WTC11 (cell line): ENCODE results near the gene TIMM29. TPM values are rescaled to one million over a fixed set of nuclear protein-coding genes. Genes with fewer than 3 reads are reported as not detected.

ENCODE experiments used
- ATAC-seq: fragments of 200-7000 bp; cut with Tn5 transposase; 2 replicates; pipeline ENCODE4 v1.10.0; 2021; ENCODE audit warnings: mild to moderate bottlenecking, moderate library complexity
- CTCF ChIA-PET: fragments of 300-600 bp; sonication (Branson Sonifier 250); formaldehyde crosslinking; loops from one replicate; lab custom pipeline; 2021; ENCODE audit warnings: antibody characterized with exemption; lab: Charles Lee
- POLR2A ChIA-PET: fragments of 350-600 bp; sonication (Branson Sonifier 250); formaldehyde crosslinking; loops from one replicate; lab custom pipeline; 2021; ENCODE audit warnings: antibody characterized with exemption; lab: Charles Lee
- DNase-seq: peaks from one replicate; pipeline ENCODE4 v3.0.0; 2021; ENCODE audit warnings: low spot score
- H3K27ac Mint-ChIP-seq: 2 replicates; pipeline ENCODE4 v1.8.0; 2021; ENCODE audit warnings: mixed read lengths
- H3K27me3 Mint-ChIP-seq: 2 replicates; pipeline ENCODE4 v1.8.0; 2021; ENCODE audit warnings: low read depth, mild to moderate bottlenecking, moderate library complexity, mixed read lengths
- H3K36me3 Mint-ChIP-seq: 2 replicates; pipeline ENCODE4 v1.8.0; 2021; ENCODE audit warnings: mixed read lengths
- H3K4me1 Mint-ChIP-seq: 2 replicates; pipeline ENCODE4 v1.8.0; 2022; ENCODE audit warnings: mixed read lengths
- H3K4me3 Mint-ChIP-seq: 2 replicates; pipeline ENCODE4 v1.8.0; 2021; ENCODE audit warnings: mild to moderate bottlenecking, moderate library complexity, mixed read lengths
- H3K9me3 Mint-ChIP-seq: 2 replicates; pipeline ENCODE4 v1.8.0; 2021; ENCODE audit warnings: mixed read lengths
- AR ChIP-seq: fragments of 250-450 bp; sonication (Bioruptor Pico); IDR thresholded peaks from 2 replicates; pipeline ENCODE4 v1.9.0; 2021; ENCODE audit warnings: mild to moderate bottlenecking
- CDX4 ChIP-seq: fragments of 250-450 bp; sonication (Bioruptor Pico); IDR thresholded peaks from 2 replicates; pipeline ENCODE4 v1.9.0; 2021; ENCODE audit warnings: moderate library complexity, mild to moderate bottlenecking, inconsistent platforms, borderline replicate concordance
- CREB1 ChIP-seq: sonication (generic); formaldehyde crosslinking; IDR thresholded peaks from 2 replicates; pipeline ENCODE4 v1.8.0; 2023; ENCODE audit warnings: mild to moderate bottlenecking, missing genetic modification reagents
- ERG ChIP-seq: fragments of 250-450 bp; sonication (Bioruptor Pico); IDR thresholded peaks from 2 replicates; pipeline ENCODE4 v1.8.0; 2021; ENCODE audit warnings: mild to moderate bottlenecking
- FOXJ3 ChIP-seq: sonication (generic); formaldehyde crosslinking; IDR thresholded peaks from 2 replicates; pipeline ENCODE4 v1.9.0; 2021; ENCODE audit warnings: missing genetic modification reagents, mild to moderate bottlenecking, borderline replicate concordance
- FOXK1 ChIP-seq: sonication (generic); formaldehyde crosslinking; IDR thresholded peaks from 2 replicates; pipeline ENCODE4 v1.8.0; 2022; ENCODE audit warnings: mild to moderate bottlenecking, moderate library complexity, missing genetic modification reagents
- HMGXB4 ChIP-seq: sonication (generic); formaldehyde crosslinking; IDR thresholded peaks from 2 replicates; pipeline ENCODE4 v1.8.1; 2023; ENCODE audit warnings: mild to moderate bottlenecking, moderate library complexity, missing genetic modification reagents
- JUN ChIP-seq: sonication (generic); formaldehyde crosslinking; IDR thresholded peaks from 2 replicates; pipeline ENCODE4 v1.8.0; 2023; ENCODE audit warnings: mild to moderate bottlenecking, missing genetic modification reagents
- MYBL2 ChIP-seq: sonication (generic); formaldehyde crosslinking; IDR thresholded peaks from 2 replicates; pipeline ENCODE4 v1.8.1; 2023; ENCODE audit warnings: mild to moderate bottlenecking, moderate library complexity, missing genetic modification reagents
- PRRX2 ChIP-seq: fragments of 250-450 bp; sonication (Bioruptor Pico); IDR thresholded peaks from 2 replicates; pipeline ENCODE4 v1.8.0; 2021; ENCODE audit warnings: mild to moderate bottlenecking
- SOX15 ChIP-seq: fragments of 250-450 bp; sonication (Bioruptor Pico); IDR thresholded peaks from 2 replicates; pipeline ENCODE4 v1.9.0; 2021; ENCODE audit warnings: mild to moderate bottlenecking
- ZNF263 ChIP-seq: sonication (generic); formaldehyde crosslinking; IDR thresholded peaks from 2 replicates; pipeline ENCODE4 v1.8.1; 2022; ENCODE audit warnings: low read depth, mild to moderate bottlenecking, moderate library complexity, missing genetic modification reagents
- ZNF317 ChIP-seq: sonication (generic); formaldehyde crosslinking; IDR thresholded peaks from 2 replicates; pipeline ENCODE4 v1.8.1; 2023; ENCODE audit warnings: low read depth, mild to moderate bottlenecking, moderate library complexity, missing genetic modification reagents, borderline replicate concordance
- ZNF423 ChIP-seq: fragments of 250-450 bp; sonication (Bioruptor Pico); IDR thresholded peaks from 2 replicates; pipeline ENCODE4 v2.1.2; 2022; ENCODE audit warnings: mild to moderate bottlenecking, moderate library complexity
- ZNF425 ChIP-seq: fragments of 250-450 bp; sonication (Bioruptor Pico); conservative IDR thresholded peaks from 2 replicates; pipeline ENCODE4 v1.9.0; 2021; ENCODE audit warnings: mild to moderate bottlenecking
- ZNF671 ChIP-seq: fragments of 250-450 bp; sonication (Bioruptor Pico); IDR thresholded peaks from 2 replicates; pipeline ENCODE4 v1.8.0; 2021; ENCODE audit warnings: mild to moderate bottlenecking
- ZSCAN18 ChIP-seq: fragments of 250-450 bp; sonication (Bioruptor Pico); IDR thresholded peaks from 2 replicates; pipeline ENCODE4 v2.1.2; 2022; ENCODE audit warnings: mild to moderate bottlenecking, moderate library complexity
- total RNA-seq: library from RNA; stranded (reverse); gene quantifications from 3 replicates; pipeline ENCODE4 v1.2.3, GENCODE V29; 2021

Gene TIMM29
- total RNA-seq, 1 experiment from 2014 or later: 33.8 TPM

- POLR2A ChIA-PET: no interaction called here
- Mint-ChIP-seq H3K27ac (no peak overlapping the region), H3K36me3 (peaks cover 7% of the 10 kb centered on the region), H3K27me3 (no peaks in the 10 kb centered on the region), H3K9me3 (no peaks in the 10 kb centered on the region), H3K4me3 (no peak overlapping the region), H3K4me1 (peaks cover 9% of the 10 kb centered on the region; the same call in 1 of the 2 replicates)
- ATAC-seq (no peak), DNase-seq (no peak)
- no peak for TF ChIP-seq ZSCAN18 (CRISPR knock-in tag)
- no peak for TF ChIP-seq ZNF425 (CRISPR knock-in tag)
- TF ChIP-seq HMGXB4 (CRISPR knock-in tag): no peak
- no peak for TF ChIP-seq CREB1 (CRISPR knock-in tag)
- no peak for TF ChIP-seq CDX4 (CRISPR knock-in tag)
- no peak for TF ChIP-seq PRRX2 (CRISPR knock-in tag)
- TF ChIP-seq FOXJ3 (CRISPR knock-in tag): no peak
- TF ChIP-seq ZNF317: no peak
- TF ChIP-seq ZNF263: no peak
- TF ChIP-seq SOX15 (CRISPR knock-in tag): no peak
- TF ChIP-seq ZNF423: no peak
- CTCF ChIA-PET: no interaction called here
Observed at GRCh38 chr19:10924597-10924996, 4.0 kb upstream of the TIMM29 start.

GRCh38 chr19:10927730-10928562, 665 bp upstream of the TIMM29 start:
- POLR2A ChIA-PET: interaction anchor here (0.5 to 0.8 kb wide), 3 partner anchors 39 to 194 kb away, joined by 3 to 5 read pairs (median 3); no protein-coding TSS in a partner anchor
- Mint-ChIP-seq H3K27ac (no peak overlapping the region), H3K36me3 (peaks cover 12% of the 10 kb centered on the region; the same call in 1 of the 2 replicates), H3K4me3 (peak overlapping the region; percentile 85), H3K9me3 (no peaks in the 10 kb centered on the region), H3K4me1 (peaks cover 11% of the 10 kb centered on the region; the same call in 1 of the 2 replicates), H3K27me3 (no peaks in the 10 kb centered on the region)
- CTCF ChIA-PET: interaction anchor here (0.6 to 1.3 kb wide), 3 partner anchors 9 to 55 kb away, joined by 3 to 4 read pairs (median 3); no protein-coding TSS in a partner anchor
- 0 out of 2 replicates have a peak, but pooled peaks have one; percentile 11 for TF ChIP-seq MYBL2 (CRISPR knock-in tag)
- TF ChIP-seq ZNF671 (CRISPR knock-in tag): no peak
- ATAC-seq (peak; percentile 11), DNase-seq (no peak)

GRCh38 chr19:10929402-10929794, 787 bp downstream of the TIMM29 start:
- H3K27me3 Mint-ChIP-seq: no peaks in the 10 kb centered on the region
- ChIA-PET CTCF (no interaction called here), POLR2A (no interaction called here)
- H3K4me3 Mint-ChIP-seq: peak overlapping the region; percentile 85
- H3K27ac Mint-ChIP-seq: 0 out of 2 replicates have a peak overlapping the region, but pooled peaks have one; percentile 27
- H3K36me3 Mint-ChIP-seq: peaks cover 12% of the 10 kb centered on the region; the same call in 1 of the 2 replicates
- ATAC-seq: no peak
- peak; percentile 26 for DNase-seq
- peaks cover 11% of the 10 kb centered on the region; the same call in 1 of the 2 replicates for H3K4me1 Mint-ChIP-seq
- TF ChIP-seq ERG (CRISPR knock-in tag) (no peak), FOXK1 (0 out of 2 replicates have a peak, but pooled peaks have one; percentile 22), JUN (no peak), AR (CRISPR knock-in tag) (no peak)
- H3K9me3 Mint-ChIP-seq: no peaks in the 10 kb centered on the region
